Liver (tissue), 9 donors: ENCODE measurements around the gene MLLT3. TPM values are rescaled to one million over a fixed set of nuclear protein-coding genes. Genes with fewer than 3 reads are reported as not detected.
"Not testable (repeated sequence)": the region's sequence is repeated elsewhere in the genome, so short reads cannot be mapped to it uniquely, and the experiment has no call there.

Experiments used
- DNase-seq: peaks from one replicate; pipeline ENCODE4 v3.0.0-alpha.2; 2017; ENCODE audit warnings: low spot score
- H3K27ac ChIP-seq, 2 donors: one replicate each; pipeline ENCODE4 v1.7.0; 2013; ENCODE audit warnings: inconsistent platforms in 2 of 2, low read length in 2 of 2, control low read depth in 1 of 2, low read depth in 1 of 2, mild to moderate bottlenecking in 1 of 2
- H3K27me3 ChIP-seq, 4 donors: one replicate each; pipeline versions ENCODE4 v1.6.1 to v1.7.0; 2013; ENCODE audit warnings: low read length in 3 of 4, inconsistent platforms in 1 of 4, mild to moderate bottlenecking in 1 of 4, moderate library complexity in 1 of 4; ENCODE audit not compliant: control insufficient read depth in 4 of 4, insufficient read depth in 4 of 4
- H3K36me3 ChIP-seq, 4 donors: one replicate each; pipeline versions ENCODE4 v1.6.1 to v1.7.0; 2013; ENCODE audit warnings: low read length in 3 of 4, mild to moderate bottlenecking in 3 of 4, low read depth in 1 of 4, moderate library complexity in 1 of 4; ENCODE audit not compliant: control insufficient read depth in 4 of 4, insufficient read depth in 3 of 4
- H3K4me1 ChIP-seq, 4 donors: one replicate each; pipeline versions ENCODE4 v1.6.1 to v1.7.0; 2013; ENCODE audit warnings: low read length in 3 of 4, mild to moderate bottlenecking in 3 of 4, moderate library complexity in 1 of 4; ENCODE audit not compliant: control insufficient read depth in 4 of 4, insufficient read depth in 4 of 4
- H3K4me3 ChIP-seq, 3 donors: one replicate each; pipeline versions ENCODE4 v1.6.1 to v1.7.0; 2013; ENCODE audit warnings: low read length in 3 of 3, control low read depth in 1 of 3, low read depth in 1 of 3, mild to moderate bottlenecking in 1 of 3
- H3K9ac ChIP-seq, 2 donors: one replicate each; pipeline ENCODE4 v1.7.0; 2013; ENCODE audit warnings: low read length in 2 of 2, mild to moderate bottlenecking in 2 of 2, moderate library complexity in 2 of 2, control low read depth in 1 of 2, low read depth in 1 of 2
- H3K9me3 ChIP-seq, 4 donors: one replicate each; pipeline versions ENCODE4 v1.6.1 to v1.7.0; 2013; ENCODE audit warnings: low read length in 3 of 4; ENCODE audit not compliant: control insufficient read depth in 4 of 4
- ATF3 ChIP-seq: IDR thresholded peaks from 2 replicates; pipeline ENCODE4 v1.6.1; 2016; ENCODE audit warnings: antibody characterized with exemption
- FOXA1 ChIP-seq: IDR thresholded peaks from 2 replicates; pipeline ENCODE4 v1.6.1; 2016; ENCODE audit warnings: antibody characterized with exemption
- FOXA2 ChIP-seq: IDR thresholded peaks from 2 replicates; pipeline ENCODE4 v1.6.1; 2016; ENCODE audit warnings: antibody characterized with exemption
- GABPA ChIP-seq, 2 donors: IDR thresholded peaks in 1 of 2; conservative IDR thresholded peaks in 1 of 2; 2 replicates each; pipeline ENCODE4 v1.6.1; 2016; ENCODE audit warnings: antibody characterized with exemption in 2 of 2, mild to moderate bottlenecking in 1 of 2, moderate library complexity in 1 of 2
- HNF4A ChIP-seq, 2 donors: conservative IDR thresholded peaks; 2 replicates each; pipeline ENCODE4 v1.6.1; 2016; ENCODE audit warnings: antibody characterized with exemption in 2 of 2, mild to moderate bottlenecking in 2 of 2
- HNF4G ChIP-seq: IDR thresholded peaks from 2 replicates; pipeline ENCODE4 v1.6.1; 2016; ENCODE audit warnings: antibody characterized with exemption
- JUND ChIP-seq, 2 donors: IDR thresholded peaks; 2 replicates each; pipeline ENCODE4 v1.6.1; 2016; ENCODE audit warnings: antibody characterized with exemption in 2 of 2
- MAX ChIP-seq: IDR thresholded peaks from 2 replicates; pipeline ENCODE4 v1.6.1; 2016; ENCODE audit warnings: antibody characterized with exemption
- NR2F2 ChIP-seq: IDR thresholded peaks from 2 replicates; pipeline ENCODE4 v1.6.1; 2016; ENCODE audit warnings: antibody characterized with exemption
- RAD21 ChIP-seq, 2 donors: IDR thresholded peaks; 2 replicates each; pipeline ENCODE4 v1.6.1; 2016; ENCODE audit warnings: antibody characterized with exemption in 2 of 2, mild to moderate bottlenecking in 2 of 2
- REST ChIP-seq: IDR thresholded peaks from 2 replicates; pipeline ENCODE4 v1.6.1; 2016; ENCODE audit warnings: antibody characterized with exemption, mild to moderate bottlenecking
- RXRA ChIP-seq, 2 donors: IDR thresholded peaks; 2 replicates each; pipeline ENCODE4 v1.6.1; 2017 to 2018; ENCODE audit warnings: antibody characterized with exemption in 2 of 2, mild to moderate bottlenecking in 1 of 2
- SP1 ChIP-seq: IDR thresholded peaks from 2 replicates; pipeline ENCODE4 v1.6.1; 2018; ENCODE audit warnings: antibody characterized with exemption, mild to moderate bottlenecking
- TAF1 ChIP-seq: conservative IDR thresholded peaks from 2 replicates; pipeline ENCODE4 v1.6.1; 2016; ENCODE audit warnings: antibody characterized with exemption, mild to moderate bottlenecking
- YY1 ChIP-seq: IDR thresholded peaks from 2 replicates; pipeline ENCODE4 v1.6.1; 2016; ENCODE audit warnings: antibody characterized with exemption, mild to moderate bottlenecking
- ZBTB33 ChIP-seq: IDR thresholded peaks from 2 replicates; pipeline ENCODE4 v1.6.1; 2016; ENCODE audit warnings: antibody characterized with exemption
- WGBS: extraction: QIAGEN DNeasy Blood & Tissue Kit; methylation state at CpG from one replicate; pipeline ENCODE4 v1.1.7; 2013; 5-methylcytosine and 5-hydroxymethylcytosine counted together
- polyA plus RNA-seq, 2 donors: library from polyadenylated mRNA; stranded (reverse) in 1 of 2; unstranded in 1 of 2; fragments of 200-250 nt in 1 of 2; fragments of >200 nt in 1 of 2; fragmentation: Nextera tagmentation in 1 of 2; extraction: Ambion mirVana in 1 of 2; gene quantifications; one replicate each; pipeline versions ENCODE4 v1.2.1 to v1.2.3, GENCODE V29; 2013 to 2015
- total RNA-seq, 2 donors: library from RNA; depleted of rRNA; stranded (reverse); fragments of >200 nt; gene quantifications; one replicate each; pipeline ENCODE4 v1.2.3, GENCODE V29; 2014
- donor health status: healthy.
- donor health status: healthy.
- donor health status: healthy.
- donor health status: healthy.
- donor health status: healthy.

The MLLT3 gene
- total and polyA plus RNA-seq, 4 donors: 0.79 to 25.5 (median 1.3) TPM

- TF ChIP-seq ZBTB33: no peak
- no peak for TF ChIP-seq GABPA (IDR thresholded peaks at IDR 0.05 in 1 of 2, conservative IDR thresholded peaks at IDR 0.05 in 1 of 2)
- TF ChIP-seq ATF3: no peak
- TF ChIP-seq REST: no peak
- no peak for TF ChIP-seq FOXA1
- TF ChIP-seq RAD21 (IDR thresholded peaks at IDR 0.05): no peak
- TF ChIP-seq NR2F2: no peak
- TF ChIP-seq HNF4G: no peak
Measured at GRCh38 chr9:20584968-20585643, 37.2 kb downstream of the MLLT3 start (continued).

GRCh38 chr9:20583088-20583487, 39.2 kb downstream of the MLLT3 start:
- not testable (repeated sequence) for H3K9me3 ChIP-seq, H3K36me3 ChIP-seq, H3K9ac ChIP-seq, H3K27me3 ChIP-seq, H3K27ac ChIP-seq, DNase-seq, H3K4me1 ChIP-seq, H3K4me3 ChIP-seq
- 89% methylated on average over 4 of the region's 4 CpGs for WGBS

- WGBS: 85% methylated on average over 3 of the region's 3 CpGs
Measured at GRCh38 chr9:20582150-20582549, 40.1 kb downstream of the MLLT3 start.

GRCh38 chr9:20580673-20581072, 41.6 kb downstream of the MLLT3 start:
- H3K9me3 ChIP-seq: no peaks in the 10 kb centered on the region
- no peaks in the 10 kb centered on the region for H3K4me1 ChIP-seq
- H3K27me3 ChIP-seq: no peaks in the 10 kb centered on the region
- H3K36me3 ChIP-seq: no peaks in the 10 kb centered on the region
- no peak overlapping the region for H3K27ac ChIP-seq
- H3K9ac ChIP-seq: no peak overlapping the region
- 73% methylated on average over 2 of the region's 2 CpGs for WGBS
- no peak for DNase-seq
- no peak overlapping the region for H3K4me3 ChIP-seq
- no peak for TF ChIP-seq JUND (IDR thresholded peaks at IDR 0.05)
- TF ChIP-seq GABPA (IDR thresholded peaks at IDR 0.05 in 1 of 2, conservative IDR thresholded peaks at IDR 0.05 in 1 of 2): no peak
- no peak for TF ChIP-seq ATF3
- TF ChIP-seq MAX: no peak
- no peak for TF ChIP-seq SP1
- TF ChIP-seq NR2F2: no peak
- TF ChIP-seq FOXA2: no peak
- no peak for TF ChIP-seq RAD21 (IDR thresholded peaks at IDR 0.05)
- TF ChIP-seq YY1: no peak
- no peak for TF ChIP-seq HNF4A (conservative IDR thresholded peaks at IDR 0.05)
- TF ChIP-seq FOXA1: no peak
- TF ChIP-seq RXRA (IDR thresholded peaks at IDR 0.05): no peak
- TF ChIP-seq REST: no peak
- no peak for TF ChIP-seq TAF1

More at GRCh38 chr9:20582150-20582549, 40.1 kb downstream of the MLLT3 start:
- Histone ChIP-seq H3K4me3 (no peak overlapping the region), H3K27ac (no peak overlapping the region), H3K27me3 (no peaks in the 10 kb centered on the region), H3K9ac (no peak overlapping the region), H3K9me3 (no peaks in the 10 kb centered on the region), H3K36me3 (no peaks in the 10 kb centered on the region), H3K4me1 (no peaks in the 10 kb centered on the region)
- no peak for TF ChIP-seq RAD21 (IDR thresholded peaks at IDR 0.05)
- no peak for TF ChIP-seq RXRA (IDR thresholded peaks at IDR 0.05)
- DNase-seq: no peak
